ENCODE measurements around the gene MYL9. TPM values are rescaled to one million over a fixed set of nuclear protein-coding genes. Genes with fewer than 3 reads are reported as not detected.

The MYL9 gene
- total and polyA plus RNA-seq, 2 of the 4 experiments (the other 2 are of a cell fraction) = 97.5 to 425 TPM

GRCh38 chr20:36549628-36549941, 8.3 kb downstream of the MYL9 start:
- Histone ChIP-seq H3K4me2 (ENCODE audit: low read depth, low read length) (no peak overlapping the region), H4K20me1 (ENCODE audit: insufficient read depth, low read length) (peaks cover 66% of the 10 kb centered on the region)

More at GRCh38 chr20:36549628-36549941, 8.3 kb downstream of the MYL9 start:
- BruUV-seq (replicated peaks) = no TSS peak
- dilution Hi-C loops (cut with HindIII; ENCODE audit: low sequenced_read_pairs, unreplicated experiment) = no loop called here
- H3K9ac ChIP-seq (ENCODE audit: low read depth, low read length) = no peak overlapping the region
- no peak overlapping the region for H2AK5ac ChIP-seq (ENCODE audit: low read depth, low read length)
- H3K36me3 ChIP-seq (ENCODE audit: control insufficient read depth, insufficient read depth, low read length) = peaks cover 44% of the 10 kb centered on the region
- H3K23ac ChIP-seq (ENCODE audit: low read depth, low read length) = no peak overlapping the region
- no peak overlapping the region for H4K5ac ChIP-seq (ENCODE audit: low read depth, low read length)
- peaks cover 13 to 59% of the 10 kb centered on the region in 2 experiments; a peak in 3 of 4 replicates for H3K79me1 ChIP-seq (ENCODE audit: low read depth in 1 of 2, low read length in 2 of 2)
- 0 out of 4 replicates have a peak overlapping the region, but pooled peaks have one; percentile 21 to 29 for H4K8ac ChIP-seq (ENCODE audit: low read depth in 2 of 2, low read length in 2 of 2)
- H3K18ac ChIP-seq (ENCODE audit: low read depth, low read length) = no peak overlapping the region
- ATAC-seq (ENCODE audit: low read depth) (peak; percentile 1), DNase-seq (no peak)
- H3K9me3 ChIP-seq (ENCODE audit: control insufficient read depth, insufficient read depth, low read length) = no peaks in the 10 kb centered on the region
- ChIA-PET POLR2A (ENCODE audit: unreplicated experiment) (interaction anchor here (1.4 kb wide), 1 partner anchor 85 kb away, joined by 5 read pairs; no protein-coding TSS in a partner anchor), CTCF (no interaction called here)
- no peak overlapping the region for H3K4me3 ChIP-seq (ENCODE audit: insufficient read depth, low read depth, low read length)
- H3K4me1 ChIP-seq (ENCODE audit: control insufficient read depth, insufficient read depth, low read length) = peaks cover 2% of the 10 kb centered on the region
- H3K14ac ChIP-seq (replicated peaks; ENCODE audit: low read depth, low read length) = no peak overlapping the region
- H3K56ac ChIP-seq (ENCODE audit: extremely low read depth, insufficient read depth, low read length) = no peak overlapping the region
- no CpG with 5 or more reads among the region's 9 CpGs for WGBS, 2 experiments (ENCODE audit: extremely low coverage in 2 of 2, insufficient read length in 1 of 2)
- no peak overlapping the region for H2BK15ac ChIP-seq (ENCODE audit: low read depth, low read length)
- H4K91ac ChIP-seq (ENCODE audit: insufficient read depth, low read depth, low read length) = no peak overlapping the region
- no peak overlapping the region for H3K27ac ChIP-seq (ENCODE audit: insufficient read depth, low read length)
- no peak overlapping the region for H2BK5ac ChIP-seq (ENCODE audit: low read depth, low read length, poor library complexity, severe bottlenecking)
- in situ Hi-C loops (cut with MboI; ENCODE audit: low sequenced_read_pairs) = no loop called here
- peak overlapping the region; percentile 87 for H2AK9ac ChIP-seq (replicated peaks; ENCODE audit: low read depth, low read length, poor library complexity)
- no peak for TF ChIP-seq RFX5 (IDR thresholded peaks at IDR 0.05; ENCODE audit: low read depth, low read length)
- no peak for TF ChIP-seq CEBPB (IDR thresholded peaks at IDR 0.05; ENCODE audit: low read depth, low read length)
- no peak for TF ChIP-seq SMC3 (IDR thresholded peaks at IDR 0.05; ENCODE audit: low read depth, low read length)
- TF ChIP-seq RCOR1 (IDR thresholded peaks at IDR 0.05; ENCODE audit: insufficient replicate concordance, low read length) = no peak
- TF ChIP-seq USF2 (IDR thresholded peaks at IDR 0.05; ENCODE audit: low read depth, low read length) = no peak
- no peak for TF ChIP-seq CHD1 (IDR thresholded peaks at IDR 0.05; ENCODE audit: low read depth, low read length)
- no peak for TF ChIP-seq BHLHE40 (IDR thresholded peaks at IDR 0.05; ENCODE audit: low read depth, low read length)
- no peak for TF ChIP-seq MXI1 (IDR thresholded peaks at IDR 0.05; ENCODE audit: borderline replicate concordance, low read depth, low read length)
- TF ChIP-seq POLR2A (IDR thresholded peaks at IDR 0.05; ENCODE audit: low read depth, low read length) = no peak
- no peak for TF ChIP-seq NFE2L2 (IDR thresholded peaks at IDR 0.05; ENCODE audit: low read depth, low read length)
- TF ChIP-seq MAFK (IDR thresholded peaks at IDR 0.05; ENCODE audit: low read depth, low read length) = no peak
- TF ChIP-seq CTCF (conservative IDR thresholded peaks at IDR 0.05; ENCODE audit: low read depth, low read length) = no peak
- TF ChIP-seq FOS (IDR thresholded peaks at IDR 0.05; ENCODE audit: low read depth, low read length) = no peak
- no peak for TF ChIP-seq RAD21 (IDR thresholded peaks at IDR 0.05; ENCODE audit: low read length)
- TF ChIP-seq ELK1 (IDR thresholded peaks at IDR 0.05; ENCODE audit: borderline replicate concordance, low read depth, low read length) = no peak
- no peak for TF ChIP-seq MAZ (IDR thresholded peaks at IDR 0.05; ENCODE audit: borderline replicate concordance, low read depth, low read length)
- H2BK120ac ChIP-seq (ENCODE audit: low read depth, low read length) = no peak overlapping the region
- intact Hi-C loops (cut with micrococcal nuclease) = no loop called here
- H2AFZ ChIP-seq (replicated peaks; ENCODE audit: low read length, poor library complexity) = no peak overlapping the region
- H2BK20ac ChIP-seq (ENCODE audit: low read depth, low read length) = no peak overlapping the region
- H3K27me3 ChIP-seq (ENCODE audit: control insufficient read depth, insufficient read depth, low read length) = no peaks in the 10 kb centered on the region
- no peak overlapping the region for H3K4ac ChIP-seq (ENCODE audit: low read depth, low read length)
- H3K9me1 ChIP-seq (ENCODE audit: insufficient read depth, low read length) = peaks cover 10% of the 10 kb centered on the region
